Panc1 (cell line): Measurements from ENCODE around the gene ACOT8. TPM values are rescaled to one million over a fixed set of nuclear protein-coding genes. Genes with fewer than 3 reads are reported as not detected.

Experiments
- ATAC-seq: fragments of 200-7000 bp; cut with Tn5 transposase; 2 replicates; pipeline ENCODE4 v1.9.1; 2020; ENCODE audit warnings: mild to moderate bottlenecking, moderate library complexity
- BruUV-seq: library from RNA; stranded (reverse); fragments of 400-500 nt; replicated peaks from 2 replicates; lab custom pipeline; 2021; lab: Mats Ljungman, UMichigan
- CTCF ChIA-PET: fragments of 300-600 bp; sonication (Branson Sonifier 250); formaldehyde crosslinking; loops from one replicate; lab custom pipeline; 2022; ENCODE audit warnings: antibody characterized with exemption; lab: Charles Lee
- POLR2A ChIA-PET: fragments of 300-600 bp; sonication (Branson Sonifier 250); formaldehyde crosslinking; loops from one replicate; lab custom pipeline; 2022; ENCODE audit warnings: antibody characterized with exemption; lab: Charles Lee
- DNase-seq: peaks from one replicate; pipeline ENCODE4 v3.0.0-alpha.2; 2010; ENCODE audit warnings: low read depth, low spot score
- H3K27ac ChIP-seq: 2 replicates; pipeline ENCODE4 v1.5.1; 2011; ENCODE audit warnings: mild to moderate bottlenecking, low read length, inconsistent platforms
- H3K27me3 ChIP-seq: fragments of 200-500 bp; sonication (Bioruptor generic); 2 replicates; pipeline ENCODE4 v1.6.0; 2014; ENCODE audit warnings: low read length, inconsistent platforms; ENCODE audit not compliant: control insufficient read depth, insufficient read depth
- H3K36me3 ChIP-seq: fragments of 200-500 bp; sonication (Bioruptor generic); 2 replicates; pipeline ENCODE4 v1.5.1; 2014; ENCODE audit warnings: inconsistent platforms, mild to moderate bottlenecking, low read length, moderate library complexity; ENCODE audit not compliant: control insufficient read depth, insufficient read depth
- H3K4me1 ChIP-seq: 2 replicates; pipeline ENCODE4 v1.5.1; 2011; ENCODE audit warnings: inconsistent platforms, mild to moderate bottlenecking, low read length, moderate library complexity; ENCODE audit not compliant: control insufficient read depth, insufficient read depth
- H3K4me3 ChIP-seq, 2 experiments: 2 replicates each; pipeline ENCODE4 v1.5.1; 2011 to 2012; ENCODE audit warnings: low read depth in 2 of 2, low read length in 2 of 2, mild to moderate bottlenecking in 2 of 2, inconsistent platforms in 1 of 2, moderate library complexity in 1 of 2
- H3K9me3 ChIP-seq: fragments of 200-500 bp; sonication (Bioruptor generic); 2 replicates; pipeline ENCODE4 v1.5.1; 2014; ENCODE audit warnings: low read depth, mild to moderate bottlenecking, inconsistent platforms, low read length, moderate library complexity; ENCODE audit not compliant: control insufficient read depth, insufficient read depth
- POLR2AphosphoS5 ChIP-seq: IDR thresholded peaks from 2 replicates; pipeline ENCODE4 v1.6.1; 2012; ENCODE audit warnings: mild to moderate bottlenecking, low read depth, low read length, moderate library complexity
- SIN3A ChIP-seq: IDR thresholded peaks from 2 replicates; pipeline ENCODE4 v1.6.1; 2012; ENCODE audit warnings: low read depth, mild to moderate bottlenecking, low read length, moderate library complexity, borderline replicate concordance; ENCODE audit not compliant: insufficient read depth
- TCF7L2 ChIP-seq: IDR thresholded peaks from 2 replicates; pipeline ENCODE4 v1.6.1; 2011; ENCODE audit warnings: mild to moderate bottlenecking, low read depth, low read length, inconsistent platforms
- in situ Hi-C: cut with HindIII; loops from 2 replicates; pipeline ENCODE4 v1.10.0; 2016; ENCODE audit warnings: low sequenced_read_pairs, low pct_unique_long_range_greater_than_20kb
- intact Hi-C: fragments of 100-400 bp; cut with micrococcal nuclease; formaldehyde crosslinking; loops from one replicate; pipeline ENCODE4 v1.10.0; 2022; ENCODE audit not compliant: unreplicated experiment
- total RNA-seq: library from RNA; stranded (reverse); gene quantifications from one replicate; pipeline ENCODE4 v1.2.1, GENCODE V29; 2021; ENCODE audit not compliant: unreplicated experiment
- TF ChIP-seq, protein P1 (sequence below): fragments of 450-650 bp; IDR thresholded peaks from 2 replicates; pipeline ENCODE4 v1.5.1; 2017; ENCODE audit warnings: mild to moderate bottlenecking
- TF ChIP-seq, protein P2 (sequence below), 2 experiments: IDR thresholded peaks; 2 replicates each; pipeline ENCODE4 v1.6.1; 2011 to 2012; ENCODE audit warnings: low read depth in 2 of 2, control low read depth in 1 of 2, low read length in 1 of 2, mild to moderate bottlenecking in 1 of 2, moderate library complexity in 1 of 2; ENCODE audit not compliant: insufficient read depth in 1 of 2

ACOT8 gene
- total RNA-seq, 1 experiment from 2014 or later = 21.1 TPM

DNA sequence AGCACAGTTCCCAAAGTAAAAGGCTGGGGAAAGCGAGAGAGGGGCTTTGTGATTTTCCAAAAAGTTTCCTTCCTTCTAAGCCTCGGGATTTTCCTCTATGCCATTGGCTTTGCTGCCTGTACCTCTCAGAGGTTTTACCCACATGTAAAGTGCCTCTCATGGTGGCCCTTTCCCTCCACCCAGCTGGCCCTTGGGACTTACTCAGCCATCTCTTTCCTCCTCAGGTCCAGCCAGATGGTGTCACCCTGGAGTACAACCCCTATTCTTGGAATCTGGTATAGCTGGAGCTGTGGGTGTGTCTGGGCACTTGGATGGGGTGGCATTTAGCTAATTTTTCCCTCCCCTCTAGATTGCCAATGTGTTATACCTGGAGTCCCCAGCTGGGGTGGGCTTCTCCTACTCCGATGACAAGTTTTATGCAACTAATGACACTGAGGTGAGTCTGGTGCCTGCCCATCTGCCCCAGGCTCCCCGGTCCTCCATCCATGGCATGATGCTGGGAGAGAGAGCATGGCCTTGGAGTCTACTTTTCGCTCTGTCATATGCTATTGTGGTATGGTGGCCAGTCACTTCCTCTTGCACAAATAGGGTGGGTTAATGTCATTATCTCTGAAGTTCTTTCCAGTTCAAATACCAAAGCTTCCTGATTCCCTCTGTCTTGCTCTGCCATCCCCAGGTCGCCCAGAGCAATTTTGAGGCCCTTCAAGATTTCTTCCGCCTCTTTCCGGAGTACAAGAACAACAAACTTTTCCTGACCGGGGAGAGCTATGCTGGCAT is 35.0 kb upstream of the ACOT8 start:
- CTCF ChIA-PET = interaction anchor here (1.7 kb wide), 1 partner anchor 13 kb away, joined by 4 read pairs; no protein-coding TSS in a partner anchor
- ATAC-seq (peak; percentile 54), DNase-seq (no peak)

DNA sequence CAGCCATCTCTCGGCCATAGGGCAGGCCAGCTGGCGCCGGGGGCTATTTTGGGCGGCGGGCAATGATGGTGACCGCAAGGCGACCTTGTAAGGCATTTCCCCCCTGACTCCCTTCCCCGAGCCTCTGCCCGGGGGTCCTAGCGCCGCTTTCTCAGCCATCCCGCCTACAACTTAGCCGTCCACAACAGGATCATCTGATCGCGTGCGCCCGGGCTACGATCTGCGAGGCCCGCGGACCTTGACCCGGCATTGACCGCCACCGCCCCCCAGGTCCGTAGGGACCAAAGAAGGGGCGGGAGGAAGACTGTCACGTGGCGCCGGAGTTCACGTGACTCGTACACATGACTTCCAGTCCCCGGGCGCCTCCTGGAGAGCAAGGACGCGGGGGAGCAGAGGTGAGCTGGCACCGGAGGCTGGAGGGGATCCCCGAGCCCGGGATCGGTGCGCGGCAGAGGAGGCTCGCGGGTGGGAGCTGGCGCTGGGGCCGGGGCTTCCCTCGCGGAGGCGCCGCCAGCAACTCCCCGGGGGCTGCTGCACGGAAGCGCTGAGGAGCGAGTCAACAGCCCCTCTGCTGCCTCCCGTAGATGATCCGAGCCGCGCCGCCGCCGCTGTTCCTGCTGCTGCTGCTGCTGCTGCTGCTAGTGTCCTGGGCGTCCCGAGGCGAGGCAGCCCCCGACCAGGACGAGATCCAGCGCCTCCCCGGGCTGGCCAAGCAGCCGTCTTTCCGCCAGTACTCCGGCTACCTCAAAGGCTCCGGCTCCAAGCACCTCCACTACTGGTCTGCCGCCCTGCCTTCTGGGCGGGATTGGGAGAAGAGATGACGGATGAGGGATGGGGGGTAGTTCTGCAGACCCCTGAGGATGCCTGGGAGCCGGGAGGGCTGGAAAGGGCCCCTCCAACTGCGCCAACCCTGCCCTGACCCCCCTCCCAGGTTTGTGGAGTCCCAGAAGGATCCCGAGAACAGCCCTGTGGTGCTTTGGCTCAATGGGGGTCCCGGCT is 34.1 kb upstream of the ACOT8 start, which contains the start of the genes CTSA and NEURL2:
Gene CTSA, plus strand, starts transcription at position 351 of the 999 bp plus-strand sequence. Its CDS starts 234 bp downstream, at position 585.
Gene NEURL2, minus strand, starts transcription at position 224 of the 999 bp plus-strand sequence. Its CDS starts 217 bp downstream, at position 7.
- no peaks in the 10 kb centered on the region for H3K9me3 ChIP-seq
- CTCF ChIA-PET = interaction anchor here (0.7 to 1.7 kb wide), 3 partner anchors 10 to 96 kb away, joined by 3 to 4 read pairs (median 3); partner anchors contain the start of gene ZSWIM1
- no peak for DNase-seq
- in situ Hi-C loops = no loop called here
- no peaks in the 10 kb centered on the region for H3K27me3 ChIP-seq
- peaks cover 12% of the 10 kb centered on the region for H3K4me1 ChIP-seq
- no TSS peak for BruUV-seq
- peak within 1 kb of the TSS; percentile 68 to 74 for H3K4me3 ChIP-seq
- intact Hi-C loops = no loop called here
- peak; percentile 95 for TF ChIP-seq SIN3A
- TF ChIP-seq TCF7L2 = no peak
- TF ChIP-seq POLR2AphosphoS5 = peak; percentile 74
- peak; percentile 90 for ATAC-seq
- H3K27ac ChIP-seq = peak within 1 kb of the TSS; percentile 81
- POLR2A ChIA-PET = interaction anchor here (1.2 kb wide), 1 partner anchor 10 kb away, joined by 6 read pairs; the partner anchor contains the start of gene ZSWIM1
- H3K36me3 ChIP-seq = peaks cover 3% of the 10 kb centered on the region; the same call in 1 of the 2 replicates

More for the DNA sequence above, 35.0 kb upstream of the ACOT8 start:
- TSS peak; percentile 61 for BruUV-seq
- Histone ChIP-seq H3K4me3 (peak overlapping the region; percentile 68 to 74), H3K36me3 (peaks cover 3% of the 10 kb centered on the region; the same call in 1 of the 2 replicates), H3K27me3 (no peaks in the 10 kb centered on the region), H3K27ac (peak overlapping the region; percentile 81), H3K4me1 (peaks cover 12% of the 10 kb centered on the region), H3K9me3 (no peaks in the 10 kb centered on the region)
- TF ChIP-seq, protein P1, sequence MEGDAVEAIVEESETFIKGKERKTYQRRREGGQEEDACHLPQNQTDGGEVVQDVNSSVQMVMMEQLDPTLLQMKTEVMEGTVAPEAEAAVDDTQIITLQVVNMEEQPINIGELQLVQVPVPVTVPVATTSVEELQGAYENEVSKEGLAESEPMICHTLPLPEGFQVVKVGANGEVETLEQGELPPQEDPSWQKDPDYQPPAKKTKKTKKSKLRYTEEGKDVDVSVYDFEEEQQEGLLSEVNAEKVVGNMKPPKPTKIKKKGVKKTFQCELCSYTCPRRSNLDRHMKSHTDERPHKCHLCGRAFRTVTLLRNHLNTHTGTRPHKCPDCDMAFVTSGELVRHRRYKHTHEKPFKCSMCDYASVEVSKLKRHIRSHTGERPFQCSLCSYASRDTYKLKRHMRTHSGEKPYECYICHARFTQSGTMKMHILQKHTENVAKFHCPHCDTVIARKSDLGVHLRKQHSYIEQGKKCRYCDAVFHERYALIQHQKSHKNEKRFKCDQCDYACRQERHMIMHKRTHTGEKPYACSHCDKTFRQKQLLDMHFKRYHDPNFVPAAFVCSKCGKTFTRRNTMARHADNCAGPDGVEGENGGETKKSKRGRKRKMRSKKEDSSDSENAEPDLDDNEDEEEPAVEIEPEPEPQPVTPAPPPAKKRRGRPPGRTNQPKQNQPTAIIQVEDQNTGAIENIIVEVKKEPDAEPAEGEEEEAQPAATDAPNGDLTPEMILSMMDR = no peak; the same call in 1 of the 2 replicates
- TF ChIP-seq, protein P2, sequence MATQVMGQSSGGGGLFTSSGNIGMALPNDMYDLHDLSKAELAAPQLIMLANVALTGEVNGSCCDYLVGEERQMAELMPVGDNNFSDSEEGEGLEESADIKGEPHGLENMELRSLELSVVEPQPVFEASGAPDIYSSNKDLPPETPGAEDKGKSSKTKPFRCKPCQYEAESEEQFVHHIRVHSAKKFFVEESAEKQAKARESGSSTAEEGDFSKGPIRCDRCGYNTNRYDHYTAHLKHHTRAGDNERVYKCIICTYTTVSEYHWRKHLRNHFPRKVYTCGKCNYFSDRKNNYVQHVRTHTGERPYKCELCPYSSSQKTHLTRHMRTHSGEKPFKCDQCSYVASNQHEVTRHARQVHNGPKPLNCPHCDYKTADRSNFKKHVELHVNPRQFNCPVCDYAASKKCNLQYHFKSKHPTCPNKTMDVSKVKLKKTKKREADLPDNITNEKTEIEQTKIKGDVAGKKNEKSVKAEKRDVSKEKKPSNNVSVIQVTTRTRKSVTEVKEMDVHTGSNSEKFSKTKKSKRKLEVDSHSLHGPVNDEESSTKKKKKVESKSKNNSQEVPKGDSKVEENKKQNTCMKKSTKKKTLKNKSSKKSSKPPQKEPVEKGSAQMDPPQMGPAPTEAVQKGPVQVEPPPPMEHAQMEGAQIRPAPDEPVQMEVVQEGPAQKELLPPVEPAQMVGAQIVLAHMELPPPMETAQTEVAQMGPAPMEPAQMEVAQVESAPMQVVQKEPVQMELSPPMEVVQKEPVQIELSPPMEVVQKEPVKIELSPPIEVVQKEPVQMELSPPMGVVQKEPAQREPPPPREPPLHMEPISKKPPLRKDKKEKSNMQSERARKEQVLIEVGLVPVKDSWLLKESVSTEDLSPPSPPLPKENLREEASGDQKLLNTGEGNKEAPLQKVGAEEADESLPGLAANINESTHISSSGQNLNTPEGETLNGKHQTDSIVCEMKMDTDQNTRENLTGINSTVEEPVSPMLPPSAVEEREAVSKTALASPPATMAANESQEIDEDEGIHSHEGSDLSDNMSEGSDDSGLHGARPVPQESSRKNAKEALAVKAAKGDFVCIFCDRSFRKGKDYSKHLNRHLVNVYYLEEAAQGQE (IDR thresholded peaks at IDR 0.05; ENCODE audit: insufficient read depth in 1 of 2, low read depth in 2 of 2, low read length in 1 of 2) = no peak
- TF ChIP-seq SIN3A (no peak), TCF7L2 (no peak), POLR2AphosphoS5 (no peak)
- POLR2A ChIA-PET = no interaction called here
- in situ Hi-C loops = no loop called here
- intact Hi-C loops = no loop called here
